SK-N-SH treated with all-trans-retinoic acid at 6 μM for 48 hours (cell line): Measurements from ENCODE around the gene CHN1.

Experiments used
- ARNTL ChIP-seq: fragments of 450-650 bp; formaldehyde crosslinking; IDR thresholded peaks from 2 replicates; pipeline ENCODE4 v1.5.0; 2020; ENCODE audit warnings: low read depth, mild to moderate bottlenecking, moderate library complexity, borderline replicate concordance
- BACH2 ChIP-seq: fragments of 250-450 bp; sonication (Bioruptor Pico); IDR thresholded peaks from 2 replicates; pipeline ENCODE4 v1.9.0; 2021; ENCODE audit warnings: mild to moderate bottlenecking, borderline replicate concordance
- GLIS3 ChIP-seq: fragments of 250-450 bp; sonication (Bioruptor Pico); IDR thresholded peaks from 2 replicates; pipeline ENCODE4 v1.5.0; 2020; ENCODE audit warnings: mild to moderate bottlenecking, moderate library complexity
- OSR1 ChIP-seq: fragments of 250-450 bp; sonication (Bioruptor Pico); IDR thresholded peaks from 2 replicates; pipeline ENCODE4 v1.8.0; 2022; ENCODE audit warnings: moderate library complexity, mild to moderate bottlenecking, inconsistent platforms
- RARB ChIP-seq: fragments of 250-450 bp; sonication (Bioruptor Pico); IDR thresholded peaks from 2 replicates; pipeline ENCODE4 v1.8.0; 2021; ENCODE audit warnings: mild to moderate bottlenecking, moderate library complexity
- ZC3H10 ChIP-seq: fragments of 250-450 bp; sonication (Bioruptor Pico); IDR thresholded peaks from 2 replicates; pipeline ENCODE4 v1.5.1; 2021; ENCODE audit warnings: mild to moderate bottlenecking, moderate library complexity
- ZFP3 ChIP-seq: fragments of 250-450 bp; sonication (Bioruptor Pico); IDR thresholded peaks from 2 replicates; pipeline ENCODE4 v1.5.0; 2020; ENCODE audit warnings: mild to moderate bottlenecking, moderate library complexity
- ZNF70 ChIP-seq: fragments of 450-650 bp; formaldehyde crosslinking; IDR thresholded peaks from 2 replicates; pipeline ENCODE4 v1.5.0; 2020; ENCODE audit warnings: mild to moderate bottlenecking, moderate library complexity
- ZNF8 ChIP-seq: fragments of 450-650 bp; formaldehyde crosslinking; IDR thresholded peaks from 2 replicates; pipeline ENCODE4 v1.5.0; 2020; ENCODE audit warnings: mild to moderate bottlenecking, moderate library complexity
- TF ChIP-seq, protein P1 (sequence below): fragments of 250-450 bp; sonication (Bioruptor Pico); IDR thresholded peaks from 2 replicates; pipeline ENCODE4 v1.8.0; 2020; ENCODE audit warnings: mild to moderate bottlenecking, moderate library complexity, borderline replicate concordance
- TF ChIP-seq, protein P2 (sequence below): fragments of 250-450 bp; sonication (Bioruptor Pico); IDR thresholded peaks from 2 replicates; pipeline ENCODE4 v1.5.0; 2020; ENCODE audit warnings: mild to moderate bottlenecking, moderate library complexity
- TF ChIP-seq, protein P3 (sequence below): fragments of 250-450 bp; sonication (Bioruptor Pico); IDR thresholded peaks from 2 replicates; pipeline ENCODE4 v1.5.1; 2020; ENCODE audit warnings: low read depth, mild to moderate bottlenecking, moderate library complexity
- TF ChIP-seq, protein P4 (sequence below): fragments of 250-450 bp; sonication (Bioruptor Pico); IDR thresholded peaks from 2 replicates; pipeline ENCODE4 v1.5.1; 2021; ENCODE audit warnings: mild to moderate bottlenecking, moderate library complexity

DNA sequence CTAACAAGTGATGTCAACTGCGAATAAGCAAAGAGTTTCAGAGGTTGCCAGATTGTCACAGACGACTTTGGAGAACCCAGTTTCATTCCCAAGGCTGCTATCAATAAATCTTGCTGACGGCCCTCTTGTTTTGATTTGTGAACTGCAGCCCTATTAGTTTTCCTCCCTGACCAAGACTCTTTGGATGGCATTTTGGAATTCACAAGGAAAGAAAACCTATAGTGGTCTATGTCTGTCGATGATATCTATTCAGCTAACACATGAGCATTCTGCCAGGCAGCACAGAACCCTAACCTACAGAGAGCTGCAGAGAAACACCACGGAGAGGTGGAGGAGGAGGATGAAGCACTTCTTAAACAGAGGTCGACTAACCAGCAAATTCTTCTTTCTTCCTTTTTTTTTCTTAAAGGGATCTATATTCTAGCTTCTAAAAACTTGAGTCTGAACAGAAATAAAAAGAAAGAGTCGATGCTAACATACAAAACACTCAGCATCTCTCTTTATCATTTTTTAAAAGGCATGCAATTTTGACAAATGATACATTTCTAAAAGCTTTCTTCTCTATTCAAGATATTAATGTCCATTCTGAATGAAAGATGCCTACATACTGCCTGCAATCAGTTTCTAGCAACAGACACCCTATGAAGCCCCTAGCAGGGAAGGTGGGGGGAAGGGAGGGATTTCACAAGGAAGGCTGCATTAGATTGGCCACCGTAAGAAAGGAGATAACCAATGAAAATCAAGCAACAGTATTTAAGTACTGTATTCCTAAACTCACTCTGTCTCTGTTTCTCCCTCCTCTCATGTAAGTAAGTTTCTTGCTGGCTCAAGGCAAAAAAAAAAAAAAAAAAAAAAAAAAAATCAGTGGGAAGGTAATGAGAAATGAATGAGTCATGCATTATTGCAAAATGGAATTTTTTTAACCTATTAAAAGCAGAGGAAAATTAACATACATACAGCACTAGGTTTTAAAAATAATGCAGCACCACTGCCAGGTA is 157.9 kb downstream of the CHN1 start:
- TF ChIP-seq, protein P1, sequence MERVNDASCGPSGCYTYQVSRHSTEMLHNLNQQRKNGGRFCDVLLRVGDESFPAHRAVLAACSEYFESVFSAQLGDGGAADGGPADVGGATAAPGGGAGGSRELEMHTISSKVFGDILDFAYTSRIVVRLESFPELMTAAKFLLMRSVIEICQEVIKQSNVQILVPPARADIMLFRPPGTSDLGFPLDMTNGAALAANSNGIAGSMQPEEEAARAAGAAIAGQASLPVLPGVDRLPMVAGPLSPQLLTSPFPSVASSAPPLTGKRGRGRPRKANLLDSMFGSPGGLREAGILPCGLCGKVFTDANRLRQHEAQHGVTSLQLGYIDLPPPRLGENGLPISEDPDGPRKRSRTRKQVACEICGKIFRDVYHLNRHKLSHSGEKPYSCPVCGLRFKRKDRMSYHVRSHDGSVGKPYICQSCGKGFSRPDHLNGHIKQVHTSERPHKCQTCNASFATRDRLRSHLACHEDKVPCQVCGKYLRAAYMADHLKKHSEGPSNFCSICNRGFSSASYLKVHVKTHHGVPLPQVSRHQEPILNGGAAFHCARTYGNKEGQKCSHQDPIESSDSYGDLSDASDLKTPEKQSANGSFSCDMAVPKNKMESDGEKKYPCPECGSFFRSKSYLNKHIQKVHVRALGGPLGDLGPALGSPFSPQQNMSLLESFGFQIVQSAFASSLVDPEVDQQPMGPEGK (CRISPR knock-in tag) = no peak
- TF ChIP-seq, protein P2, sequence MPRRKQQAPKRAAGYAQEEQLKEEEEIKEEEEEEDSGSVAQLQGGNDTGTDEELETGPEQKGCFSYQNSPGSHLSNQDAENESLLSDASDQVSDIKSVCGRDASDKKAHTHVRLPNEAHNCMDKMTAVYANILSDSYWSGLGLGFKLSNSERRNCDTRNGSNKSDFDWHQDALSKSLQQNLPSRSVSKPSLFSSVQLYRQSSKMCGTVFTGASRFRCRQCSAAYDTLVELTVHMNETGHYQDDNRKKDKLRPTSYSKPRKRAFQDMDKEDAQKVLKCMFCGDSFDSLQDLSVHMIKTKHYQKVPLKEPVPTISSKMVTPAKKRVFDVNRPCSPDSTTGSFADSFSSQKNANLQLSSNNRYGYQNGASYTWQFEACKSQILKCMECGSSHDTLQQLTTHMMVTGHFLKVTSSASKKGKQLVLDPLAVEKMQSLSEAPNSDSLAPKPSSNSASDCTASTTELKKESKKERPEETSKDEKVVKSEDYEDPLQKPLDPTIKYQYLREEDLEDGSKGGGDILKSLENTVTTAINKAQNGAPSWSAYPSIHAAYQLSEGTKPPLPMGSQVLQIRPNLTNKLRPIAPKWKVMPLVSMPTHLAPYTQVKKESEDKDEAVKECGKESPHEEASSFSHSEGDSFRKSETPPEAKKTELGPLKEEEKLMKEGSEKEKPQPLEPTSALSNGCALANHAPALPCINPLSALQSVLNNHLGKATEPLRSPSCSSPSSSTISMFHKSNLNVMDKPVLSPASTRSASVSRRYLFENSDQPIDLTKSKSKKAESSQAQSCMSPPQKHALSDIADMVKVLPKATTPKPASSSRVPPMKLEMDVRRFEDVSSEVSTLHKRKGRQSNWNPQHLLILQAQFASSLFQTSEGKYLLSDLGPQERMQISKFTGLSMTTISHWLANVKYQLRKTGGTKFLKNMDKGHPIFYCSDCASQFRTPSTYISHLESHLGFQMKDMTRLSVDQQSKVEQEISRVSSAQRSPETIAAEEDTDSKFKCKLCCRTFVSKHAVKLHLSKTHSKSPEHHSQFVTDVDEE (CRISPR knock-in tag) = no peak
- TF ChIP-seq ZNF70 (CRISPR knock-in tag) = no peak
- TF ChIP-seq BACH2 (CRISPR knock-in tag) = no peak
- TF ChIP-seq, protein P3, sequence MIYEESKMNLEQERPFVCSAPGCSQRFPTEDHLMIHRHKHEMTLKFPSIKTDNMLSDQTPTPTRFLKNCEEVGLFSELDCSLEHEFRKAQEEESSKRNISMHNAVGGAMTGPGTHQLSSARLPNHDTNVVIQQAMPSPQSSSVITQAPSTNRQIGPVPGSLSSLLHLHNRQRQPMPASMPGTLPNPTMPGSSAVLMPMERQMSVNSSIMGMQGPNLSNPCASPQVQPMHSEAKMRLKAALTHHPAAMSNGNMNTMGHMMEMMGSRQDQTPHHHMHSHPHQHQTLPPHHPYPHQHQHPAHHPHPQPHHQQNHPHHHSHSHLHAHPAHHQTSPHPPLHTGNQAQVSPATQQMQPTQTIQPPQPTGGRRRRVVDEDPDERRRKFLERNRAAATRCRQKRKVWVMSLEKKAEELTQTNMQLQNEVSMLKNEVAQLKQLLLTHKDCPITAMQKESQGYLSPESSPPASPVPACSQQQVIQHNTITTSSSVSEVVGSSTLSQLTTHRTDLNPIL (CRISPR knock-in tag) = no peak
- no peak for TF ChIP-seq RARB (CRISPR knock-in tag)
- TF ChIP-seq ZFP3 = no peak
- TF ChIP-seq GLIS3 (CRISPR knock-in tag) = no peak
- no peak for TF ChIP-seq ZC3H10 (CRISPR knock-in tag)
- TF ChIP-seq, protein P4, sequence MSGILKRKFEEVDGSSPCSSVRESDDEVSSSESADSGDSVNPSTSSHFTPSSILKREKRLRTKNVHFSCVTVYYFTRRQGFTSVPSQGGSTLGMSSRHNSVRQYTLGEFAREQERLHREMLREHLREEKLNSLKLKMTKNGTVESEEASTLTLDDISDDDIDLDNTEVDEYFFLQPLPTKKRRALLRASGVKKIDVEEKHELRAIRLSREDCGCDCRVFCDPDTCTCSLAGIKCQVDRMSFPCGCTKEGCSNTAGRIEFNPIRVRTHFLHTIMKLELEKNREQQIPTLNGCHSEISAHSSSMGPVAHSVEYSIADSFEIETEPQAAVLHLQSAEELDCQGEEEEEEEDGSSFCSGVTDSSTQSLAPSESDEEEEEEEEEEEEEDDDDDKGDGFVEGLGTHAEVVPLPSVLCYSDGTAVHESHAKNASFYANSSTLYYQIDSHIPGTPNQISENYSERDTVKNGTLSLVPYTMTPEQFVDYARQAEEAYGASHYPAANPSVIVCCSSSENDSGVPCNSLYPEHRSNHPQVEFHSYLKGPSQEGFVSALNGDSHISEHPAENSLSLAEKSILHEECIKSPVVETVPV = no peak
- no peak for TF ChIP-seq OSR1
- TF ChIP-seq ZNF8 (CRISPR knock-in tag) = no peak
- TF ChIP-seq ARNTL (CRISPR knock-in tag) = no peak
